HepG2 (cell line): ENCODE data around the gene HOXA5. TPM values are rescaled to one million over a fixed set of nuclear protein-coding genes. Genes with fewer than 3 reads are reported as not detected.
A peak's percentile ranks its signal among the peaks of the same experiment; 100 is the strongest.

Source experiments
- E2F1 ChIP-seq: sonication (generic); formaldehyde crosslinking; IDR thresholded peaks from 2 replicates; pipeline ENCODE4 v1.5.0; 2020; ENCODE audit warnings: missing genetic modification reagents
- GFI1 ChIP-seq: sonication (generic); formaldehyde crosslinking; IDR thresholded peaks from 2 replicates; pipeline ENCODE4 v1.5.0; 2020; ENCODE audit warnings: missing genetic modification reagents, mild to moderate bottlenecking, borderline replicate concordance
- HCFC1 ChIP-seq: fragments of 150-350 bp; IDR thresholded peaks from 2 replicates; pipeline ENCODE4 v1.6.1; 2014; ENCODE audit warnings: low read depth, low read length
- HDAC1 ChIP-seq: sonication (generic); formaldehyde crosslinking; IDR thresholded peaks from 2 replicates; pipeline ENCODE4 v1.5.1; 2020; ENCODE audit warnings: mild to moderate bottlenecking, missing genetic modification reagents
- MTF2 ChIP-seq: sonication (generic); formaldehyde crosslinking; IDR thresholded peaks from 2 replicates; pipeline ENCODE4 v1.5.0; 2020; ENCODE audit warnings: missing genetic modification reagents, borderline replicate concordance
- NFIB ChIP-seq: sonication (generic); formaldehyde crosslinking; IDR thresholded peaks from 2 replicates; pipeline ENCODE4 v1.9.0; 2021; ENCODE audit warnings: missing genetic modification reagents, mild to moderate bottlenecking, borderline replicate concordance
- POLR2A ChIP-seq, 2 experiments: IDR thresholded peaks; 2 replicates each; pipeline ENCODE4 v1.6.1; 2011; ENCODE audit warnings: low read depth in 2 of 2, low read length in 2 of 2, mild to moderate bottlenecking in 1 of 2, moderate library complexity in 1 of 2; ENCODE audit not compliant: insufficient read depth in 1 of 2
- PPARG ChIP-seq: conservative IDR thresholded peaks from 2 replicates; pipeline ENCODE4 v1.6.1; 2016; ENCODE audit warnings: missing biosample characterization, missing genetic modification reagents
- RAD21 ChIP-seq: fragments of 450-650 bp; formaldehyde crosslinking; IDR thresholded peaks from 2 replicates; pipeline ENCODE4 v1.5.0; 2020; ENCODE audit warnings: mild to moderate bottlenecking
- RELA ChIP-seq: sonication (generic); formaldehyde crosslinking; IDR thresholded peaks from 2 replicates; pipeline ENCODE4 v1.4.0; 2020; ENCODE audit warnings: missing genetic modification reagents
- ZBTB1 ChIP-seq: sonication (generic); formaldehyde crosslinking; IDR thresholded peaks from 2 replicates; pipeline ENCODE4 v1.4.0; 2020; ENCODE audit warnings: missing genetic modification reagents, borderline replicate concordance
- ZNF230 ChIP-seq: sonication (generic); formaldehyde crosslinking; IDR thresholded peaks from 2 replicates; pipeline ENCODE4 v1.4.0; 2020; ENCODE audit warnings: mild to moderate bottlenecking, missing genetic modification reagents
- ZNF547 ChIP-seq: sonication (generic); formaldehyde crosslinking; IDR thresholded peaks from 2 replicates; pipeline ENCODE4 v1.5.1; 2020; ENCODE audit warnings: mild to moderate bottlenecking, missing genetic modification reagents
- ZNF629 ChIP-seq: sonication (generic); formaldehyde crosslinking; conservative IDR thresholded peaks from 2 replicates; pipeline ENCODE4 v1.5.0; 2020; ENCODE audit warnings: missing genetic modification reagents
- ZNF7 ChIP-seq: IDR thresholded peaks from 2 replicates; pipeline ENCODE4 v1.6.1; 2016; ENCODE audit warnings: missing biosample characterization, missing genetic modification reagents
- ZNF703 ChIP-seq: sonication (generic); formaldehyde crosslinking; IDR thresholded peaks from 2 replicates; pipeline ENCODE4 v1.5.1; 2020; ENCODE audit warnings: missing genetic modification reagents, mild to moderate bottlenecking, moderate library complexity, borderline replicate concordance
- ZNF768 ChIP-seq: sonication (generic); formaldehyde crosslinking; IDR thresholded peaks from 2 replicates; pipeline ENCODE4 v1.4.0; 2020; ENCODE audit warnings: missing genetic modification reagents
- polyA plus RNA-seq, 8 experiments: library from polyadenylated mRNA; depleted of rRNA in 3 of 8; stranded (reverse) in 7 of 8; unstranded in 1 of 8; fragments of >200 nt; fragmentation: Illumina TruSeq in 4 of 8; extraction: Trizol in 4 of 8; gene quantifications; 2 replicates each; pipeline versions ENCODE4 v1.2.1 to v1.2.3, GENCODE V29; 2011 to 2016; ENCODE audit warnings: low read depth in 4 of 8, missing spikeins in 1 of 8, mixed read lengths in 1 of 8; ENCODE audit not compliant: insufficient read depth in 1 of 8
- total RNA-seq, 5 experiments: library from RNA; depleted of rRNA; stranded (reverse); fragments of >200 nt; fragmentation: Illumina TruSeq; extraction: Trizol; gene quantifications; 2 replicates each; pipeline ENCODE4 v1.2.3, GENCODE V29; 2016; ENCODE audit warnings: low read depth in 1 of 5
- TF ChIP-seq, protein P1 (sequence below): sonication (generic); formaldehyde crosslinking; IDR thresholded peaks from 2 replicates; pipeline ENCODE4 v1.4.0; 2020; ENCODE audit warnings: low read depth, missing genetic modification reagents
- TF ChIP-seq, protein P2 (sequence below), 2 experiments: IDR thresholded peaks; 2 replicates each; pipeline ENCODE4 v1.6.1; 2011 to 2012; ENCODE audit warnings: low read length in 2 of 2, borderline replicate concordance in 1 of 2, low read depth in 1 of 2, mild to moderate bottlenecking in 1 of 2, moderate library complexity in 1 of 2
- TF ChIP-seq, protein P3 (sequence below): sonication (generic); formaldehyde crosslinking; IDR thresholded peaks from 2 replicates; pipeline ENCODE4 v1.4.0; 2020; ENCODE audit warnings: missing genetic modification reagents, borderline replicate concordance

The HOXA5 gene
- total and polyA plus RNA-seq, 2 of the 13 experiments (the other 11 are each of a cell fraction or from before 2014, with no cell fraction given) = 3.2 to 3.6 TPM

GRCh38 chr7:27129729-27130539 is 13.5 kb downstream of the HOXA5 start (continued):
- TF ChIP-seq NFIB (no peak), RAD21 (0 out of 2 replicates have a peak, but pooled peaks have one; percentile 54), RELA (no peak), GFI1 (CRISPR knock-in tag) (no peak), ZNF230 (CRISPR knock-in tag) (no peak), ZNF7 (CRISPR knock-in tag) (no peak), ZNF629 (CRISPR knock-in tag) (no peak), PPARG (CRISPR knock-in tag) (no peak), E2F1 (no peak), POLR2A (IDR thresholded peaks at IDR 0.05; ENCODE audit: insufficient read depth in 1 of 2, low read depth in 2 of 2, low read length in 2 of 2) (peak in 1 of 2 experiments; percentile 41; a peak in 1 of 4 replicates), HDAC1 (peak; percentile 29; the same call in 1 of the 2 replicates), HCFC1 (no peak), ZNF703 (no peak), ZBTB1 (CRISPR knock-in tag) (no peak), ZNF768 (0 out of 2 replicates have a peak, but pooled peaks have one; percentile 28), MTF2 (no peak), ZNF547 (CRISPR knock-in tag) (no peak)
- TF ChIP-seq, protein P1, sequence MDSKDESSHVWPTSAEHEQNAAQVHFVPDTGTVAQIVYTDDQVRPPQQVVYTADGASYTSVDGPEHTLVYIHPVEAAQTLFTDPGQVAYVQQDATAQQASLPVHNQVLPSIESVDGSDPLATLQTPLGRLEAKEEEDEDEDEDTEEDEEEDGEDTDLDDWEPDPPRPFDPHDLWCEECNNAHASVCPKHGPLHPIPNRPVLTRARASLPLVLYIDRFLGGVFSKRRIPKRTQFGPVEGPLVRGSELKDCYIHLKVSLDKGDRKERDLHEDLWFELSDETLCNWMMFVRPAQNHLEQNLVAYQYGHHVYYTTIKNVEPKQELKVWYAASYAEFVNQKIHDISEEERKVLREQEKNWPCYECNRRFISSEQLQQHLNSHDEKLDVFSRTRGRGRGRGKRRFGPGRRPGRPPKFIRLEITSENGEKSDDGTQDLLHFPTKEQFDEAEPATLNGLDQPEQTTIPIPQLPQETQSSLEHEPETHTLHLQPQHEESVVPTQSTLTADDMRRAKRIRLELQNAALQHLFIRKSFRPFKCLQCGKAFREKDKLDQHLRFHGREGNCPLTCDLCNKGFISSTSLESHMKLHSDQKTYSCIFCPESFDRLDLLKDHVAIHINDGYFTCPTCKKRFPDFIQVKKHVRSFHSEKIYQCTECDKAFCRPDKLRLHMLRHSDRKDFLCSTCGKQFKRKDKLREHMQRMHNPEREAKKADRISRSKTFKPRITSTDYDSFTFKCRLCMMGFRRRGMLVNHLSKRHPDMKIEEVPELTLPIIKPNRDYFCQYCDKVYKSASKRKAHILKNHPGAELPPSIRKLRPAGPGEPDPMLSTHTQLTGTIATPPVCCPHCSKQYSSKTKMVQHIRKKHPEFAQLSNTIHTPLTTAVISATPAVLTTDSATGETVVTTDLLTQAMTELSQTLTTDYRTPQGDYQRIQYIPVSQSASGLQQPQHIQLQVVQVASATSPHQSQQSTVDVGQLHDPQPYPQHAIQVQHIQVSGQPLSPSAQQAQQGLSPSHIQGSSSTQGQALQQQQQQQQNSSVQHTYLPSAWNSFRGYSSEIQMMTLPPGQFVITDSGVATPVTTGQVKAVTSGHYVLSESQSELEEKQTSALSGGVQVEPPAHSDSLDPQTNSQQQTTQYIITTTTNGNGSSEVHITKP (CRISPR knock-in tag) = no peak
- TF ChIP-seq, protein P2, sequence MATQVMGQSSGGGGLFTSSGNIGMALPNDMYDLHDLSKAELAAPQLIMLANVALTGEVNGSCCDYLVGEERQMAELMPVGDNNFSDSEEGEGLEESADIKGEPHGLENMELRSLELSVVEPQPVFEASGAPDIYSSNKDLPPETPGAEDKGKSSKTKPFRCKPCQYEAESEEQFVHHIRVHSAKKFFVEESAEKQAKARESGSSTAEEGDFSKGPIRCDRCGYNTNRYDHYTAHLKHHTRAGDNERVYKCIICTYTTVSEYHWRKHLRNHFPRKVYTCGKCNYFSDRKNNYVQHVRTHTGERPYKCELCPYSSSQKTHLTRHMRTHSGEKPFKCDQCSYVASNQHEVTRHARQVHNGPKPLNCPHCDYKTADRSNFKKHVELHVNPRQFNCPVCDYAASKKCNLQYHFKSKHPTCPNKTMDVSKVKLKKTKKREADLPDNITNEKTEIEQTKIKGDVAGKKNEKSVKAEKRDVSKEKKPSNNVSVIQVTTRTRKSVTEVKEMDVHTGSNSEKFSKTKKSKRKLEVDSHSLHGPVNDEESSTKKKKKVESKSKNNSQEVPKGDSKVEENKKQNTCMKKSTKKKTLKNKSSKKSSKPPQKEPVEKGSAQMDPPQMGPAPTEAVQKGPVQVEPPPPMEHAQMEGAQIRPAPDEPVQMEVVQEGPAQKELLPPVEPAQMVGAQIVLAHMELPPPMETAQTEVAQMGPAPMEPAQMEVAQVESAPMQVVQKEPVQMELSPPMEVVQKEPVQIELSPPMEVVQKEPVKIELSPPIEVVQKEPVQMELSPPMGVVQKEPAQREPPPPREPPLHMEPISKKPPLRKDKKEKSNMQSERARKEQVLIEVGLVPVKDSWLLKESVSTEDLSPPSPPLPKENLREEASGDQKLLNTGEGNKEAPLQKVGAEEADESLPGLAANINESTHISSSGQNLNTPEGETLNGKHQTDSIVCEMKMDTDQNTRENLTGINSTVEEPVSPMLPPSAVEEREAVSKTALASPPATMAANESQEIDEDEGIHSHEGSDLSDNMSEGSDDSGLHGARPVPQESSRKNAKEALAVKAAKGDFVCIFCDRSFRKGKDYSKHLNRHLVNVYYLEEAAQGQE (IDR thresholded peaks at IDR 0.05; ENCODE audit: borderline replicate concordance in 1 of 2, low read depth in 1 of 2, low read length in 2 of 2) = no peak
- TF ChIP-seq, protein P3, sequence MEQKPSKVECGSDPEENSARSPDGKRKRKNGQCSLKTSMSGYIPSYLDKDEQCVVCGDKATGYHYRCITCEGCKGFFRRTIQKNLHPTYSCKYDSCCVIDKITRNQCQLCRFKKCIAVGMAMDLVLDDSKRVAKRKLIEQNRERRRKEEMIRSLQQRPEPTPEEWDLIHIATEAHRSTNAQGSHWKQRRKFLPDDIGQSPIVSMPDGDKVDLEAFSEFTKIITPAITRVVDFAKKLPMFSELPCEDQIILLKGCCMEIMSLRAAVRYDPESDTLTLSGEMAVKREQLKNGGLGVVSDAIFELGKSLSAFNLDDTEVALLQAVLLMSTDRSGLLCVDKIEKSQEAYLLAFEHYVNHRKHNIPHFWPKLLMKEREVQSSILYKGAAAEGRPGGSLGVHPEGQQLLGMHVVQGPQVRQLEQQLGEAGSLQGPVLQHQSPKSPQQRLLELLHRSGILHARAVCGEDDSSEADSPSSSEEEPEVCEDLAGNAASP (CRISPR knock-in tag) = no peak
